NT2/D1 (cell line): Measurements from ENCODE around the gene PWWP2A.

ENCODE experiments used
- SUZ12 ChIP-seq: IDR thresholded peaks from 2 replicates; pipeline ENCODE4 v1.6.1; 2011; ENCODE audit not compliant: insufficient read length, insufficient read depth; ENCODE audit errors: extremely low read depth
- YY1 ChIP-seq: IDR thresholded peaks from 2 replicates; pipeline ENCODE4 v1.6.1; 2011; ENCODE audit not compliant: insufficient read length, insufficient read depth
- ZNF274 ChIP-seq: IDR thresholded peaks from 2 replicates; pipeline ENCODE4 v1.6.1; 2011; ENCODE audit warnings: mild to moderate bottlenecking, low read depth, low read length

GRCh38 chr5:160166973-160167623, 47.8 kb upstream of the PWWP2A start:
- no peak for TF ChIP-seq YY1
- no peak for TF ChIP-seq SUZ12
- no peak for TF ChIP-seq ZNF274
